ENCODE data around the gene CT47C1. TPM values are rescaled to one million over a fixed set of nuclear protein-coding genes. Genes with fewer than 3 reads are reported as not detected.
"Not testable (repeated sequence)": the region's sequence is repeated elsewhere in the genome, so short reads cannot be mapped to it uniquely, and the experiment has no call there.

Gene CT47C1
- total RNA-seq: not detected
- long read RNA-seq: 0 reads

- DNase-seq (ENCODE audit: low spot score): no peak
These were observed at the start of gene CT47C1 for GRCh38 chrX:119072744-119073143. CT47C1 (plus strand) TSS chrX:119072993; CDS start chrX:119073226, 233 bp downstream.

GRCh38 chrX:119025900-119026299 lies 46.9 kb upstream of the CT47C1 start:
- DNase-seq (ENCODE audit: low spot score): no peak

- not testable (repeated sequence) for DNase-seq (ENCODE audit: low spot score)
These were observed 46.4 kb upstream of the CT47C1 start for GRCh38 chrX:119026344-119026743.

- not testable (repeated sequence) for DNase-seq (ENCODE audit: low spot score)
These were observed 44.6 kb upstream of the CT47C1 start for GRCh38 chrX:119027960-119028732.

GRCh38 chrX:119028733-119029330 lies 44.0 kb upstream of the CT47C1 start:
- no peak for DNase-seq (ENCODE audit: low spot score)

- DNase-seq (ENCODE audit: low spot score): not testable (repeated sequence)
These were observed 43.1 kb upstream of the CT47C1 start for GRCh38 chrX:119029656-119030055.

- no peak for DNase-seq (ENCODE audit: low spot score)
These were observed 41.8 kb upstream of the CT47C1 start for GRCh38 chrX:119030990-119031389.

GRCh38 chrX:119036107-119037029 lies 36.4 kb upstream of the CT47C1 start:
- DNase-seq (ENCODE audit: low spot score): no peak

GRCh38 chrX:119040432-119040831 lies 32.4 kb upstream of the CT47C1 start:
- DNase-seq (ENCODE audit: low spot score): no peak

GRCh38 chrX:119041175-119041574 lies 31.6 kb upstream of the CT47C1 start:
- DNase-seq (ENCODE audit: low spot score): no peak

- DNase-seq (ENCODE audit: low spot score): no peak
These were observed 30.8 kb upstream of the CT47C1 start for GRCh38 chrX:119042040-119042439.

GRCh38 chrX:119042996-119043395 lies 29.8 kb upstream of the CT47C1 start:
- no peak for DNase-seq (ENCODE audit: low spot score)

GRCh38 chrX:119045884-119046283 lies 26.9 kb upstream of the CT47C1 start:
- no peak for DNase-seq (ENCODE audit: low spot score)

GRCh38 chrX:119055687-119056086 lies 17.1 kb upstream of the CT47C1 start:
- no peak for DNase-seq (ENCODE audit: low spot score)

- no peak for DNase-seq (ENCODE audit: low spot score)
These were observed 9.9 kb upstream of the CT47C1 start for GRCh38 chrX:119062750-119063374.

GRCh38 chrX:119063428-119063827 lies 9.4 kb upstream of the CT47C1 start:
- no peak for DNase-seq (ENCODE audit: low spot score)

GRCh38 chrX:119067023-119067739 lies 5.6 kb upstream of the CT47C1 start:
- DNase-seq (ENCODE audit: low spot score): no peak

GRCh38 chrX:119069128-119069527 lies 3.7 kb upstream of the CT47C1 start:
- DNase-seq (ENCODE audit: low spot score): no peak

- no peak for DNase-seq (ENCODE audit: low spot score)
These were observed 3.0 kb upstream of the CT47C1 start for GRCh38 chrX:119069762-119070161.

GRCh38 chrX:119071381-119071780 lies 1.4 kb upstream of the CT47C1 start:
- no peak for DNase-seq (ENCODE audit: low spot score)

Measured in mesenteric fat pad (tissue), 1 donor.